Ovary (tissue), 9 donors: Measurements from ENCODE around the gene B4GAT1. TPM values are rescaled to one million over a fixed set of nuclear protein-coding genes. Genes with fewer than 3 reads are reported as not detected.
"Not testable (repeated sequence)": the region's sequence is repeated elsewhere in the genome, so short reads cannot be mapped to it uniquely, and the experiment has no call there.

Experiments used
- DNase-seq, 5 donors: peaks; one replicate each; pipeline ENCODE4 v3.0.0-alpha.2; 2019 to 2020
- H3K27ac ChIP-seq, 2 donors: fragments of 200-600 bp; one replicate each; pipeline versions ENCODE4 v1.5.1 to v1.8.0; 2019 to 2022
- H3K27me3 ChIP-seq: fragments of 200-600 bp; one replicate; pipeline ENCODE4 v1.8.0; 2022
- H3K36me3 ChIP-seq: fragments of 200-600 bp; sonication (generic); one replicate; pipeline ENCODE4 v1.5.1; 2019
- H3K4me1 ChIP-seq: one replicate; pipeline ENCODE4 v1.8.1; 2013; ENCODE audit warnings: mild to moderate bottlenecking, moderate library complexity; ENCODE audit not compliant: insufficient read depth
- H3K4me3 ChIP-seq: fragments of 200-600 bp; sonication (generic); one replicate; pipeline ENCODE4 v1.5.1; 2017
- H3K9me3 ChIP-seq, 2 donors: fragments of 200-600 bp in 1 of 2; sonication (generic) in 1 of 2; one replicate each; pipeline versions ENCODE4 v1.5.1 to v1.8.1; 2013 to 2019; ENCODE audit warnings: mild to moderate bottlenecking in 1 of 2, moderate library complexity in 1 of 2
- EP300 ChIP-seq: sonication (generic); formaldehyde crosslinking; IDR thresholded peaks from one replicate; pipeline ENCODE4 v1.6.1; 2017; ENCODE audit warnings: antibody characterized with exemption
- POLR2A ChIP-seq: fragments of 450-650 bp; IDR thresholded peaks from one replicate; pipeline ENCODE4 v1.6.1; 2017; ENCODE audit warnings: antibody characterized with exemption, mild to moderate bottlenecking, moderate library complexity
- WGBS, 3 donors: extraction: QIAGEN DNeasy Blood & Tissue Kit in 1 of 3; methylation state at CpG; one replicate each; pipeline versions ENCODE4 v1.1.5 to v1.1.7; 2013 to 2017; 5-methylcytosine and 5-hydroxymethylcytosine counted together
- intact Hi-C, 4 donors: fragments of 100-400 bp; cut with DNase I; formaldehyde crosslinking; loops; one replicate each; pipeline versions ENCODE4 v1.11.0 to v1.15.1; 2022 to 2023
- polyA plus RNA-seq, 2 donors: library from polyadenylated mRNA; stranded (reverse); fragments of 200-250 nt in 1 of 2; fragments of 350-450 nt in 1 of 2; fragmentation: Illumina TruSeq in 1 of 2; extraction: RNeasy Lipid Tissue Mini Kit (QIAGEN cat#74804) in 1 of 2; gene quantifications; one replicate each; pipeline ENCODE4 v1.2.3, GENCODE V29; 2013 to 2014
- total RNA-seq, 7 donors: library from RNA; depleted of rRNA in 2 of 7; stranded (reverse); fragments of >200 nt in 2 of 7; fragmentation: NEBNext Ultra II Directional in 3 of 7; extraction: Animal tissue kit (Norgen Biotek cat#: 25700) in 3 of 7; gene quantifications; one replicate each; pipeline versions ENCODE4 v1.1.0 to v1.2.4, GENCODE V29; 2016 to 2023
- TF ChIP-seq, protein P1 (sequence below), 3 donors: fragments of 450-650 bp in 2 of 3; fragments of 200-600 bp in 1 of 3; IDR thresholded peaks; one replicate each; pipeline versions ENCODE4 v1.5.1 to v1.8.0; 2016 to 2022; ENCODE audit warnings: antibody characterized with exemption in 3 of 3, mild to moderate bottlenecking in 1 of 3
- donor health status: DM: no; HTN: no; CAD: no; lungs with moderate emphysema.
- donor health status: DM: no; HTN: no; CAD: no.
- donor health status: Bipolar disorder and iron deficiency.
- donor health status: DM: yes; HTN: yes; CAD: no.
- donor health status: DM: no; HTN: no; CAD: no.
- donor health status: DM: yes; HTN: yes; CAD: no.

Gene B4GAT1
- total and polyA plus RNA-seq, 9 donors, result 30.7 to 54.2 (median 39.9) TPM

DNA sequence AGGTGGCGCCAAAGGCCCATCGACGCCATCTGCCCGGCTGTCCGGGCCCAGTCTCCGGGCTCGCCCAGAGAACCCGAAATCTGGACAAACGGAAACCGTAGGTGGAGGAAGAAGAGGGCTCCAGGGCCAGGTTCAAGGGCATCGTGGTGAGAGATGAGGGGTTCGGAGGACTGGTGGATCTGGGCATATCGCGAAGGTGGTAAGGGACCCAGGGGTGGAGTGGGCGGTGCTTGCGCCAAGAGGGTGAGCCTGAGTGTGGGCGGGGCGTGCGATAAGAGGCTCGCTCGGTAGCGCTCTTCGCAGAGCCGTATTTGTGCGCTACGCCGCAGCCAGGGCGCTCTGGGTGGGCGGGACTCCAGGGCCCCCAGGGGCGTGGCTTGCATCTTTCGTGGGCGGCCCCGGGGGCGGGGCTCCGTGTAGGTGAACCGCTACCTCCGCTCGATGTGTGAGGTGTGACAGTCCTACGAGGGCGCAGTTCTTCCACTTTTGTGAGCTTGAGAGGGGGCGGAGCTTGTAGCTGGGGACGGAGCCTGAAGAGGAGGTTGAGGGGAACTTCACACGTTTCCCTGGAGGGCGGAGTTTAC lies 35.4 kb downstream of the B4GAT1 start:
- Histone ChIP-seq H3K9me3 (no peaks in the 10 kb centered on the region), H3K27ac (peak overlapping the region; percentile 78 to 92), H3K4me1 (peaks cover 21% of the 10 kb centered on the region), H3K36me3 (no peaks in the 10 kb centered on the region), H3K4me3 (peak overlapping the region; percentile 54), H3K27me3 (no peaks in the 10 kb centered on the region)
- 0 to 1% (median 0%) methylated on average over 42 to 44 of the region's 44 CpGs for WGBS, 3 donors
- DNase-seq, result peak; percentile 93 to 97 (median 95)
- intact Hi-C loops, result loop anchor here in 3 of 4 donors (1.0 kb wide), 1 partner anchor 16 kb away; no protein-coding TSS in a partner anchor
- peak; percentile 18 for TF ChIP-seq POLR2A
- TF ChIP-seq, protein P1, sequence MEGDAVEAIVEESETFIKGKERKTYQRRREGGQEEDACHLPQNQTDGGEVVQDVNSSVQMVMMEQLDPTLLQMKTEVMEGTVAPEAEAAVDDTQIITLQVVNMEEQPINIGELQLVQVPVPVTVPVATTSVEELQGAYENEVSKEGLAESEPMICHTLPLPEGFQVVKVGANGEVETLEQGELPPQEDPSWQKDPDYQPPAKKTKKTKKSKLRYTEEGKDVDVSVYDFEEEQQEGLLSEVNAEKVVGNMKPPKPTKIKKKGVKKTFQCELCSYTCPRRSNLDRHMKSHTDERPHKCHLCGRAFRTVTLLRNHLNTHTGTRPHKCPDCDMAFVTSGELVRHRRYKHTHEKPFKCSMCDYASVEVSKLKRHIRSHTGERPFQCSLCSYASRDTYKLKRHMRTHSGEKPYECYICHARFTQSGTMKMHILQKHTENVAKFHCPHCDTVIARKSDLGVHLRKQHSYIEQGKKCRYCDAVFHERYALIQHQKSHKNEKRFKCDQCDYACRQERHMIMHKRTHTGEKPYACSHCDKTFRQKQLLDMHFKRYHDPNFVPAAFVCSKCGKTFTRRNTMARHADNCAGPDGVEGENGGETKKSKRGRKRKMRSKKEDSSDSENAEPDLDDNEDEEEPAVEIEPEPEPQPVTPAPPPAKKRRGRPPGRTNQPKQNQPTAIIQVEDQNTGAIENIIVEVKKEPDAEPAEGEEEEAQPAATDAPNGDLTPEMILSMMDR (IDR thresholded peaks at IDR 0.05), result peak; percentile 84 to 99 (median 97)
- TF ChIP-seq EP300, result no peak

DNA sequence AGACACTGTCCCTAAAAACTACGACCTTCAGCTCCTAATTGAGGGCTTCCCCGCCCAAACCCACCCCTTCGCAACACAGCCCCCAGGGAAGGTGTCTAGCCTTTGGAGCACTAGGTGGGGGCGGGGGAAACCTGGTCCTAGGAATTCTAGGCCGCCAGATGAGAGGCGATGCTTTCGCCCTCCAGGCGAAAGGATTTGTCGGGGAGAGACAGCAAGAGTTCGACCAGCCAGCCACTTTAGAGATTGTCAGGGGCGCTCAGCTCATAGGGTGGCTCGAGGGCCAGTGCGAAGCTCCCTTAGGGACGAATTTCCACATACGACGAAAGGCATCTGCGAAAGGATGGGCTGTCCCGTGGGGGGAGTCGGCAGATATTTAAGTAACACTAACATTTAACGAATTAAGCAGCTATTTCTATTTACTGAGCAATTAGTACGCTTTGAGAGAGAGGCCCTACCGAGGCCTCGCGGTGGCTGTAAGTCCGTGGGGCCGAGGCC lies 35.9 kb downstream of the B4GAT1 start:
- Histone ChIP-seq H3K36me3 (no peaks in the 10 kb centered on the region), H3K27me3 (no peaks in the 10 kb centered on the region), H3K27ac (peak overlapping the region; percentile 78 to 92), H3K4me1 (peaks cover 19% of the 10 kb centered on the region), H3K9me3 (no peaks in the 10 kb centered on the region), H3K4me3 (peak overlapping the region; percentile 54)
- intact Hi-C loops, result loop anchor here in 2 of 4 donors (1.0 kb wide), 1 partner anchor 17 kb away; no protein-coding TSS in a partner anchor
- 21 to 23% (median 23%) methylated on average over 26 of the region's 26 CpGs for WGBS, 3 donors
- DNase-seq, result no peak
- TF ChIP-seq POLR2A (no peak), EP300 (no peak)

DNA sequence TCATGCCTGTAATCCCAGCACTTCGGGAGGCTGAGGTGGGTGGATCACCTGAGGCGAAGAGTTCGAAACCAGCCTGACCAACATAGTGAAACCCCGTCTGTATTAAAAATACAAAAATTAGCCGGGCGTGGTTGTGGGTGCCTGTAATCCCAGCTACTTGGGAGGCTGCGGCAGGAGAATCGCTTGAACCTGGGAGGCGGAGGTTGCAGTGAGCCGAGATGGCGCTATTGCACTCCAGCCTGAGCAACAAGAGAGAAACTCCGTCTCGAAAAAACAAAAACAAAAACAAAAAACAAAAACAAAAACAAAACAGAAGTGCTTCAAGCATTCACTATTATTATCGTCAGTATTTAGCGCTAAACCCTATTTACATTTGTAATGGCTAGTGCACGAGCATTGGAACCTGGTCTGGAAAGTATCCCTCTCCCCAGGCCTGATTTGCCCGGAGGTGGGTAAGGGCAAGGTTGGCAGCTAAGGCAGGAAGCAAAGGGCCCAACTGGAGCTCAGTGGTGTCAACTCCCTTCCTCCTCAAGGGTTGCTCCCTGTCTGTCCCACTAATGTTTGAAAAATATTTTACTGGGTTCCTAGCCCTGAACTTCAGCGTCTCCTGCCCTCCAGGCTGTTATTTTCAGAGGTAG lies 36.5 kb downstream of the B4GAT1 start:
- DNase-seq, result peak in 1 of 5 donors; percentile 31
- Histone ChIP-seq H3K27ac (peak overlapping the region in 1 of 2 donors; percentile 92), H3K4me1 (peaks cover 16% of the 10 kb centered on the region)
- H3K4me3 ChIP-seq, H3K27me3 ChIP-seq, H3K9me3 ChIP-seq, H3K36me3 ChIP-seq: not testable (repeated sequence)
- 68 to 80% (median 71%) methylated on average over 18 of the region's 18 CpGs for WGBS, 3 donors
- intact Hi-C loops, result loop anchor here in 2 of 4 donors (1.0 kb wide), 1 partner anchor 17 kb away; no protein-coding TSS in a partner anchor

DNA sequence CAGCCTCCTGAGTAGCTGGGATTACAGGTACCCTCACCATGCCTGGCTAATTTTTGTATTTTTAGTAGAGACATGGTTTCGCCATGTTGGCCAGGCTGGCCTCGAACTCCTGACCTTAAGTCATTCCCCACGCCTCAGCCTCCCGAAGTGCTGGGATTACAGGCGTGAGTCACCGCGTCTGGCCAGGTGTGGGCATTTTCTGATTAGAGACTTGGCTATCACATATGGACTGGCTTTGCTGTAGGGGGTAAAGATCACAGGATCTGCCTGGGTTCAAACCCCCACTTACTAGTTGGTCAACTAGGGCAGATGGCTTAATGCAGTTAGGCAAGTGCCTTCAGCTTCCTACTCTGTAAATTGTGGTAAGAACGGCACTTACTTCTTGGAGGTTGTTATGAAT lies 37.1 kb downstream of the B4GAT1 start:
- 52 to 65% (median 53%) methylated on average over 8 of the region's 8 CpGs for WGBS, 3 donors
- no peak for TF ChIP-seq POLR2A
- TF ChIP-seq, protein P1 (IDR thresholded peaks at IDR 0.05), result no peak
- TF ChIP-seq EP300, result no peak
- Histone ChIP-seq H3K4me3 (no peak overlapping the region), H3K36me3 (no peaks in the 10 kb centered on the region), H3K4me1 (peaks cover 10% of the 10 kb centered on the region), H3K27ac (no peak overlapping the region), H3K9me3 (no peaks in the 10 kb centered on the region), H3K27me3 (no peaks in the 10 kb centered on the region)
- intact Hi-C loops, result no loop called here
- DNase-seq, result peak in 1 of 5 donors; percentile 22

DNA sequence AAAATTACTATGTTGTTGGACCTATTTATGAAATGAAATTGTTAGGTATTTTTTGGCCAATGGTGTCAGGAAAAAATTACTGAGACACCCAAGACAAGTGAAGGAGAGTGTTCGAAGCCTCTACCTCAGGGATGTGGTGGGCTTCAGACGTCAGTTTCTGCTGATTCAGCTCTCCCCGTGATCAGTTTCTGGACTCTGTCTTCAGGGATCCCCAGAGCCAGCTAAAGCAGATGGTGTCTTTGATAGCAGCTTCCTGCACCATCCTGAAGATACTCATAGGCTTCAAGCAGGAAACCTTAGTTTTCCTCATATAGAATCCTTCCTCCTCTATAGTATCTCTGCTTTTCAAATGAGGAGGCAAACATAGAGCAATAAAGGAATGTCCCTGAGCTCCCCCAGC lies 38.0 kb downstream of the B4GAT1 start:
- H3K4me1 ChIP-seq, result peaks cover 2% of the 10 kb centered on the region
- no peak for DNase-seq
- intact Hi-C loops, result loop anchor here in 1 of 4 donors (10.0 kb wide), 1 partner anchor 75 kb away; no protein-coding TSS in a partner anchor
- 56 to 60% (median 57%) methylated on average over 3 of the region's 3 CpGs for WGBS, 3 donors
- no peak overlapping the region for H3K27ac ChIP-seq
- H3K27me3 ChIP-seq, result no peaks in the 10 kb centered on the region
- H3K4me3 ChIP-seq, result no peak overlapping the region
- TF ChIP-seq, protein P1 (IDR thresholded peaks at IDR 0.05), result no peak
- TF ChIP-seq POLR2A (no peak), EP300 (no peak)
- no peaks in the 10 kb centered on the region for H3K36me3 ChIP-seq
- no peaks in the 10 kb centered on the region for H3K9me3 ChIP-seq
